AG04449 (cell line): ENCODE measurements around the gene KRT36.

Experiments
- CTCF ChIA-PET: fragments of 350-600 bp; formaldehyde crosslinking; extraction: SDS; loops from one replicate; lab custom pipeline; 2021; ENCODE audit warnings: antibody characterized with exemption; lab: Yijun Ruan, JAX
- POLR2A ChIA-PET: fragments of 400-600, 350-600 bp; formaldehyde crosslinking; extraction: SDS; loops from one replicate; lab custom pipeline; 2020; ENCODE audit warnings: antibody characterized with exemption, inconsistent platforms; lab: Yijun Ruan, JAX
- DNase-seq: peaks from one replicate; pipeline ENCODE4 v3.0.0-alpha.2; 2010; ENCODE audit warnings: low read depth, low spot score
- H3K4me3 ChIP-seq: 2 replicates; pipeline ENCODE4 v1.5.1; 2011; ENCODE audit warnings: low read depth, mild to moderate bottlenecking, control low read depth, low read length
- CTCF ChIP-seq: IDR thresholded peaks from one replicate; pipeline ENCODE4 v1.5.1; 2011; ENCODE audit warnings: mild to moderate bottlenecking, moderate library complexity, low read length, control low read depth, inconsistent platforms; ENCODE audit not compliant: insufficient read depth; ENCODE audit errors: missing control alignments

The KRT36 gene

GRCh38 chr17:41481036-41481435 lies 8.7 kb downstream of the KRT36 start, which contains the start of gene KRT35:
Gene KRT35, minus strand, starts transcription at chr17:41481151. Its CDS starts 54 bp downstream, at chr17:41481097.
- ChIA-PET POLR2A (no interaction called here), CTCF (interaction anchor here (2.1 kb wide), 1 partner anchor 167 kb away, joined by 6 read pairs; no protein-coding TSS in a partner anchor)
- no peak within 1 kb of the TSS for H3K4me3 ChIP-seq
- TF ChIP-seq CTCF = no peak
- no peak for DNase-seq

GRCh38 chr17:41480581-41480980 lies 9.1 kb downstream of the KRT36 start:
- TF ChIP-seq CTCF = no peak
- no peak overlapping the region for H3K4me3 ChIP-seq
- no peak for DNase-seq
- ChIA-PET CTCF (interaction anchor here (2.1 kb wide), 1 partner anchor 168 kb away, joined by 6 read pairs; no protein-coding TSS in a partner anchor), POLR2A (no interaction called here)

- TF ChIP-seq CTCF = no peak
- ChIA-PET POLR2A (interaction anchor here (0.9 kb wide), 1 partner anchor 12 kb away, joined by 3 read pairs; no protein-coding TSS in a partner anchor), CTCF (interaction anchor here (2.1 kb wide), 1 partner anchor 168 kb away, joined by 6 read pairs; no protein-coding TSS in a partner anchor)
- H3K4me3 ChIP-seq = no peak overlapping the region
- DNase-seq = no peak
These were observed 9.6 kb downstream of the KRT36 start for GRCh38 chr17:41480136-41480535.

- no peak for DNase-seq
- no peak for TF ChIP-seq CTCF
- POLR2A ChIA-PET = no interaction called here
- CTCF ChIA-PET = interaction anchor here (1.0 kb wide), 1 partner anchor 18 kb away, joined by 3 read pairs; no protein-coding TSS in a partner anchor
- no peak overlapping the region for H3K4me3 ChIP-seq
These were observed 11.5 kb downstream of the KRT36 start for GRCh38 chr17:41478237-41478636.

- DNase-seq = no peak
- CTCF ChIA-PET = interaction anchor here (1.0 kb wide), 1 partner anchor 19 kb away, joined by 3 read pairs; no protein-coding TSS in a partner anchor
These were observed 12.6 kb downstream of the KRT36 start for GRCh38 chr17:41476866-41477815.

More at GRCh38 chr17:41476866-41477815, 12.6 kb downstream of the KRT36 start:
- no peak overlapping the region for H3K4me3 ChIP-seq
- POLR2A ChIA-PET = no interaction called here
- no peak for TF ChIP-seq CTCF
